HG03159 (cell line): ENCODE measurements around the gene IL4I1.

ENCODE experiments used
- ATAC-seq: cut with Tn5 transposase; IDR thresholded peaks from one replicate; pipeline ENCODE4 v1.9.1; 2021; ENCODE audit warnings: mild to moderate bottlenecking, moderate library complexity; ENCODE audit not compliant: unreplicated experiment

Gene IL4I1

GRCh38 chr19:49853852-49854377 is 42.8 kb downstream of the IL4I1 start:
- no peak for ATAC-seq

DNA sequence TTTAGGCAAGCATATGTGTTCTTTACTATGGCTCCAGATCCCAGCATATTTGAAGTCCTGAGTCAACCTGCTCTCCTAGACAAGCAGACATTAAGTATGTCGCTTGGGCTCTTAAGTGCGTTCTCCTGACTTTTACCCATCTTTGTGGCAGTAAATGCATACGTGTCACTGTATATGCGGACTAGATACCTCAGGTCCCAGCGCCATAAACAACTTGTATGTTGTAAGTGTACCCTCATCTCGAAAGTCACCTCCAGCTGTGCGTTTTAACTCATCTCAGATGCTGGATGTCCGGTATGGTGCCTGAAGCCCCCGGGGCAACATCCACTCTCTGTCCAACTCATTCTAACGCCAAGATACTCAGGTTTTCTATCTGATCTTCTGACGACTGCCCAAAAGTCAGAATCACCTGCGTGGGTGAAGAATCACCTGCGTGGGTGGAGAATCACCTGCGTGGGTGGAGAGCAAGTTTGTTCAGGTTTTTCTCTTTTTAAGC is 44.0 kb downstream of the IL4I1 start:
- ATAC-seq, result no peak

DNA sequence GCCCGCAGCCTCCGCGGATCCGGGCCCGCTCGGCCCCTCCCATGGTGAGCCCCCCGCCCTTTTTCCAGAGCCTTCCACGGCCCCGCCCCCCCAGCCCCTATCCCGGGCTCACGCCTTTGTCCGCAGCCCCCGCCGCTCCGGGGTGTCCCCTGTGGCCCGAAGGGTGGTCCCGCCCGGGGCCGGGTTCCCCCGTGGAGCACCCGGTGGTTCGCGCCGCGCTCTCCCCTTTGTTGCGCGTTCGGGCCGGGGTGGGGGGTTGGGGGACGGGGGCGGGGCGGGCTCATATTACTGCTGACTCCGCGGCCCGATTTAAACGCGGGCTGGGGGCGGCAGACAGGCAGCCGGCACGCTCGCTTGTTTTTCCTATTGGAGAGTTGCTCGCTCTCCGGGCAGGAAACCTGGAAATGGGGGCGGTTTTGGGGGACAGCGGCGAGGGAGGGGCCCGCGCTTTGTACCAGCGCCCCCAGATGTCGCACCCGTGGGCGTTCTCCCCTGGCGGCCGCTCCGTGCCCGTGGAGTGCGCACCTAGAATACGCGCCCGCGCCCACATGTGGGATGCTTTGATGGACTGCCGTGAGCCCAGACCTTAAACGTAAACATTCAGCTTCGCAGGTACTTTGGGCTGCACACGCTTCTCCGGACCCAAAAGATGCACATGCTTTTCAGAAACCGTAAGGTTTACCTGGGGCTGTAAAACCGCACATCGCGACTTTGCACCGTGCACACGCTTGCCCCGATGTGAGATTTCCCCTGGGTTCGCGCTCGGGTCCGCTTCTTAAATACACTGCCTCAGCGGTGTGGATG is 45.0 kb downstream of the IL4I1 start:
- ATAC-seq, result no peak

DNA sequence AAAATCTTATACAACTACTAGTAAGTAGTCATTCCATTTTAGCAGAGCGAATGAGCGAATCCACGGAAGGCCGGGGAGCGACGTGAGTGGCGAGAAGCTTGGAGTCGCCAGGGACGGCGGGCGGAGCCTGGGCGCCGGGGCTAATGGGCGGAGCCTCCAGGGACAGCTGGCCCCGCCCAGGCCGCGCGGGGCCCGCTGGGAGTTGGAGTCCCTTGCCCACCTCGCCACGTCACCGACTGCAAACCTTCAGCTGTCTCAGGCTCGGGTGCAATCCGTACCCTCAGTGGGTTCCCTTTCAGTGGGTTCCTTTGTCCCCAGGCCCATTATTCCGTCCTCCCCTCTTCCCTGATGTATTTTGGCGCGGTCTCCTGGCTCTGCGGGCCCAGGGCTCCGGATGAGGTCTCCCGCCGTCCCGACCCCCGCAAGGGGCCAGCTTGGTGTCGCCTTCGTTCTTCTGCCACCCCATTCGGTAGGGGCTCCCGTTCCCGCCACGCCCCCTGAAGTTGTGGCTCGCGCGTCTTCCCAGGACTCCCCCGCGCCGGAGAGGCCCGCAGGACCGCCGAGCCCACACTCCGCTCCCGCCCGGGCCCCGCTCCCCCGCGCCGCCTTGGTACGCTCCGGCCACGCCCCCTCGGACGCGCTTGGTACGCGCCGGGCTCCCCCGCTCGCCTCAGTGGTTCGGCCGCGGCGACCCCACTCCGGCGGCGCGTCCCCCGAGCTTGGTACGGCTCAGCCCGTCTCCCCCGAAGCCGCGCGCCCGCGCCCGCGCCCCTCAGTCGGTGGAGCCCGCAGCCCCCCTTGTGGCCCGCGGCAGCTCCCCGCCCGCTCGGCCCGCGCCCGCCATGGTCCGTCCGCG is 46.0 kb downstream of the IL4I1 start, which contains the start of gene PTOV1:
TSS of gene PTOV1 (plus strand) at position 673 of the 856 bp plus-strand sequence.
- ATAC-seq, result peak; percentile 65

DNA sequence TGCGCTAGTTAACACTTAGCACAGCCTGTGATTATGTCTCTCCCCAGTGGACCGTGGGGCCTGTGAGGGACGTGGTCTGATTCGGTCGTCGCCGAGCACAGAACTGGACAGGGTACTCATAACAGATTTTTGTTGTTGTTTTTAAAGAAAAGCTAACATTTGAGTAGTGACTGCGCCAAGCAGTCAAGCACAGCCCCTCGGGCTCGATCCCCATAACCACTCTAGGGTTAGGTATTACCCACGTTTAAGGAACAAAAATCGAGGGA is 46.5 kb downstream of the IL4I1 start:
- no peak for ATAC-seq

DNA sequence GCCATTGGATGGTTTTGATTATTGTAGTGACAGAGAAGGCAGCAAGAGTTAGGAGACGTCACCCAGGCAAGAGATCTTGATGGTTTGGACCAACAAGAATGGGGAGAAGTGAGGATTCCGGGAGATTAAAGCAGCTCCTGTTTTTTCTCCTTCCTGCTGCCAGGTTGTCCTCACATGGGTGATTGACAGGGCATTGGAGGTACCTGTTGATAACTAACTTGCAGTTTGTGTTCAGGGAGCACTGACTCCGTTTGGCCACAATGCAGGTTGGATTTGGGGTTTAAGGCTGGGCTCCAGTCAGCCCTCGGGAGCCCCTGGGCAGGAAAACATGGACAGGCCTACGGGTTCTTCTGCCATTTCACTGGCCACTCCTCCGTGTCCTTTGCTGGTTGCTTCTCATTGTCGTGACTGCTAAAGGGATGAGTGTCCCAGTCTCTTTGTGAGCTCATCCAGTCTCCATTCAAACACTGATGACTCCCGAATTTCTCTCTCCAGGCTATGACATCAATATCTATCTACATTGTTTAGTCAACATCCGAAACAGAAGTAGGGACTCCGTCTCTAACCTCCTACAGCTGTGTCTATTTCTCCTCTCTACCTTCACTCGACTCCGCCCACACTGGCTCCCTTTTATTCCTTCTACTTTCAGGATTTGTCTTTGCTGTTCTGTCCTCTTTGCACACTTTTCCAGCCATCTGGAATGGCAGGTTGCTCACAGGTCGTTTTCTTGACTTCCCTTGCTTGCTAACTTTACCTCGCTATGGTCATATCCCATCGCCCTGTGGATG is 47.1 kb downstream of the IL4I1 start:
- ATAC-seq, result no peak

- no peak for ATAC-seq
Observed at GRCh38 chr19:49848938-49849337, 47.7 kb downstream of the IL4I1 start.

GRCh38 chr19:49847731-49848696 is 48.7 kb downstream of the IL4I1 start:
- ATAC-seq, result no peak

DNA sequence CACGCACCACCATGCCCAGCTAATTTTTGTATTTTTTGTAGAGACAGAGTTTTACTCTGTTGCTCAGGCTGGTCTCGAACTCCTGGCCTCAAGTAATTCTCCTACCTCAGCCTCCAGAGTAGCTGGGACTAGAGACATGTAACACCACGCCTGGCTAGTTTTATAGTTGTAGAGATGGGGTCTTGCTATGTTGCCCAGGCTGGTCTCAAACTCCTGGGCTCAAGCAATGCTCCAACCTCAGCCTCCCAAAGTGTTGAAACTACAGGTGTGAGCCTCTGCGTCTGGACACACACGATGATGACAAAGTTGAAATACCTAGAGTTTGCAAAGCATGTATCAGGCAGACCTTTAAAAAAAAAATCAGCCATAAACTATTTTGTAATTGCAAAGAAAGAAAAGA is 50.3 kb downstream of the IL4I1 start:
- ATAC-seq, result no peak

DNA sequence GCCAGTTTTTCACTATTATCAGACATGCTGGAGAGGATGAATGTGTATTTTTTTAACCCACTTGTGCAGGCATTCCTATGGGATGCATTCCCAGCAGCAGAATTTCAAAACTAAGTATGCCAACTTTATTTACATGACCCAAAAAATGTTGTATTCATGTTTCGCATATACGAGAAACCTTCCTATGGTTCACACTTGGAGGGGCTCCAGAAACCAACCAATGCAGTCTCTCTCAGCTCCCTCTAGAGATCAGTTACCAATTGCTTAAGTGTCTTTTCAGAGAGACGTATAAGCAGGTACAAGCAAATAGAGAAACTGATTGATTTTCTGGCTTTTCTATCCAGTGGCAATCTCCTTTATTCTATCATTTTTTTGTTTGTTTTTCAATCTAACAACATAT is 51.3 kb downstream of the IL4I1 start:
- no peak for ATAC-seq

DNA sequence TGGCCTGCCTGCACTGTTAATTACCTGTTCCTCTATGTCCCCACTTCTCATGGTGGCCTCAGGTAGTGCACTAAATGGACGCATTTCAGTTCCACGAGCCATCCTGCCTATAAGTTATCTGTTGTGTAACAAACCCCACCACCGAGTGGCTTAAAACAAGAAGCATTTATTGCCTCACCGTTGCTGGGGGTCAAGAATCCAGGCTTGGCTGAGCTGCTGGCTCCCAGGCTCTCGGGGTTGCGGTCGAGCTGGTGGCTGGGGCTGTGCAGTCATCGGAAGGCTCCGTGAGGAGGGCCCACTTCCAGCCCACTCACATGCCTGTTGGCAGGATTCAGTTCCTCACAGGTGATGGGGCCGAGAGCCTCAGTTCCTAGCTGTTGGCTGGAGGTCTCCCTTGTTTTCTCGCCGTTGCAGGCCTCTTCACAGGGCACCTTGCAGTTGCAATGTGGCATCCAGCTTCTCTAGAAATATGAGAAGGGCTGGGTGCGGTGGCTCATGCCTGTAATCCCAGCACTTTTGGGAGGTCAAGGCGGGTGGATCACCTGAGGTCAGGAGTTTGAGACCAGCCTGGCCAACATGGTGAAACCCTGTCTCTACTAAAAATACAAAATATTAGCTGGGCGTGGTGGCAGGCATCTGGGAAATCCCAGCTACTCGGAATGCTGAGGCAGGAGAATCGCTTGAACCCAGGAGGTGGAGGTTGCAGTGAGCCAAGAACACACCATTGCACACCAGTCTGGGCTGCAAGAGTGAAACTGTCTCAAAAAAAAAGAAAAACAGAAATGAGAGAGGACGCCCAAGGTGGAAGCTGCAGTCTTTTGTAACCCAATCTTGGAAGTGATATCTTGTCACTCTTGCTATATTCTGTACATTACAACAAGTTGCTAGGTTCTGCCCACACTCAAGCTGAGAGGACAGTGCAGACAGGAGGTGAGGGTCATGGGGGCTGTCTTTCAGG is 52.3 kb downstream of the IL4I1 start:
- no peak for ATAC-seq

GRCh38 chr19:49843265-49843664 is 53.4 kb downstream of the IL4I1 start:
- ATAC-seq, result no peak

DNA sequence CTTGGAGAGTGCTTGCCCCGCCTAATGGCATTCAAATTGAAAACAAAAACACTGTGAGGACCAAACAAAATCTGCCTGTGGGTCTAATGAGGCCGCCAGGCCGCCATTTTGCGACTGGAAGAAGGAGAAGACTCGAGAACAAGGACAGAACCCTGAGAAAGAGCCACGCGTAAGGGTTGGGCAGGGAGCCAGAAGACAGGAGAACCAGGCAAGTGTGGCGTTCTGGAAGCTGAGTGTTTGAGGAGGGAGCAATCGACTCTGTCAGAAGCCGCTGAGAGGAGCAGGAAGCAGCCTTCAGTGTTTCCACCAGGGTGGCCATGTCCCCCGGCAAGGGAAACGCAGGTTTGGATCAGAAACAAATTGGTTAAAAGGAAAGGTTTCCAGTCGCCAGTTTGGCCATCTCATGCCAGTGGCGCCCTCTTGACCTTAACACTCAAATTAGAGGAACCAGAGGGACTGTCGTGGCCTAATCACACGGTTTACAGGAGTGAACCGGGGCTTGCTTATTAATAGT is 55.9 kb downstream of the IL4I1 start:
- no peak for ATAC-seq

DNA sequence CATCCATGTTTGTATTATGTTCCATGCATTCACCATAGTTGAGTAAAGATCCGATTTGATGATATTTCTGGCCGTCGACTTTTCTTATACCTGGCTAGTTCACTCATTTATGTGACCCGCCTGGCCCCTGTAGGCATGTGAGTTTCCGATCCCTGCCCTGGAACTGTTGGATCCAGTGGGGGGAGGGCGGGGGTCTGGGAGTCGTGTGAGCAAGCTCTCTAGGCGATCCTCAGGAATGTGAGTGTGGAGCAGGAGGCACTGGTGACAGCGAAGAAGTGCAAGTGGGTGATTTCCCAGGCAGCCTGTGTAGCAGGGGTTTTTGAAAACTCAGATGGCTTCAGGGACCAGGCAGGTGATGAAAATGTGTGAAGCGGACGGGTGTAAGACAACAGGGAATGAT is 56.4 kb downstream of the IL4I1 start:
- no peak for ATAC-seq

DNA sequence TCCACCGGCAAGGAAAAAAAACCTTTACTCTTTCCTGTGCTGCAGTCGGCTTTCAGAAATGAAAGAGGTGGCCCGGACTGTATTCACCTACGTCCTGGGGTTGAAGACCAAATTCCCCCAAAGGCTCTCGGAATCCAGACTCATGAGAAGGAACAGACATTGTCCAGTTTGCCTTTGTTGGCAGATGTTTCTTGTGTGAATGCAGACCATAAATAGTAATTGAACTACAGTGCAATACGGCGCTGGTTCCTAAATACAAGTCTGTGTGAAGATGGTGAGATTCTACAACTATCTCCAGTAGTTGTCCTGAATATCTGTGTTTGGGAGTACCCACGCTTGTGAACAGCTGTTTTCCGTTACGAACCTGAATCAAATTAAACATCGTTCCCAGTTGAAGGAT is 57.0 kb downstream of the IL4I1 start:
- ATAC-seq, result no peak
